K562 (cell line): ENCODE data around the gene ADGRE2. TPM values are rescaled to one million over a fixed set of nuclear protein-coding genes. Genes with fewer than 3 reads are reported as not detected.
A peak's percentile ranks its signal among the peaks of the same experiment; 100 is the strongest.

ENCODE experiments used
- CBX2 ChIP-seq: fragments of 200-600 bp; sonication (generic); IDR thresholded peaks from one replicate; pipeline ENCODE4 v1.6.1; 2012; ENCODE audit warnings: mild to moderate bottlenecking, low read length, inconsistent platforms; ENCODE audit not compliant: insufficient read depth, poor library complexity, severe bottlenecking
- CC2D1A ChIP-seq: fragments of 450-650 bp; IDR thresholded peaks from 2 replicates; pipeline ENCODE4 v1.6.1; 2017; ENCODE audit warnings: mild to moderate bottlenecking
- RAD21 ChIP-seq, 2 experiments: fragments of 250-450 bp in 1 of 2; fragments of 450-650 bp in 1 of 2; sonication (Bioruptor Pico) in 1 of 2; formaldehyde crosslinking in 1 of 2; IDR thresholded peaks in 1 of 2; conservative IDR thresholded peaks in 1 of 2; 2 replicates each; pipeline versions ENCODE4 v1.4.0 to v1.8.0; 2020 to 2022; ENCODE audit warnings: mild to moderate bottlenecking in 2 of 2, moderate library complexity in 1 of 2
- ZBTB40 ChIP-seq, 2 experiments: fragments of 450-650 bp in 1 of 2; sonication (generic) in 1 of 2; formaldehyde crosslinking in 1 of 2; IDR thresholded peaks; 2 replicates each; pipeline versions ENCODE4 v1.7.1 to v1.9.0; 2016 to 2022; ENCODE audit warnings: inconsistent platforms in 1 of 2, mild to moderate bottlenecking in 1 of 2, missing genetic modification reagents in 1 of 2
- ZNF766 ChIP-seq: fragments of 200-800 bp; sonication (Bioruptor generic); conservative IDR thresholded peaks from 2 replicates; pipeline ENCODE4 v1.6.1; 2016; ENCODE audit warnings: missing genetic modification characterization, missing compliant biosample characterization
- polyA plus RNA-seq, 8 experiments: library from polyadenylated mRNA; depleted of rRNA in 4 of 8; stranded (reverse) in 5 of 8; unstranded in 3 of 8; fragments of >200 nt; fragmentation: Nextera tagmentation in 2 of 8; fragmentation: Illumina TruSeq in 1 of 8; extraction: Ambion mirVana in 2 of 8; extraction: Trizol in 1 of 8; gene quantifications; 2 replicates each; pipeline versions ENCODE4 v1.2.1 to v1.2.3, GENCODE V29; 2011 to 2014; ENCODE audit warnings: inconsistent platforms in 1 of 8, missing spikeins in 1 of 8
- total RNA-seq, 7 experiments: library from RNA; depleted of rRNA in 6 of 7; stranded (reverse); fragments of >200 nt in 6 of 7; fragmentation: Illumina TruSeq in 2 of 7; extraction: Trizol in 2 of 7; gene quantifications; 2 replicates each; pipeline versions ENCODE4 v1.2.1 to v1.2.3, GENCODE V29; 2011 to 2021; ENCODE audit warnings: low replicate concordance in 1 of 7

The ADGRE2 gene
- total and polyA plus RNA-seq, 9 of the 15 experiments (the other 6 are each of a cell fraction or from before 2014, with no cell fraction given), result 4.3 to 17.3 (median 9.8) TPM

- TF ChIP-seq CBX2, result no peak
- no peak for TF ChIP-seq ZBTB40 (IDR thresholded peaks at IDR 0.05)
- TF ChIP-seq ZBTB40 (CRISPR knock-in tag; IDR thresholded peaks at IDR 0.05), result no peak
- TF ChIP-seq CC2D1A, result 0 out of 2 replicates have a peak, but pooled peaks have one; percentile 30
- TF ChIP-seq RAD21 (CRISPR knock-in tag; conservative IDR thresholded peaks at IDR 0.05 in 1 of 2, IDR thresholded peaks at IDR 0.05 in 1 of 2), result peak; percentile 70 to 80
- TF ChIP-seq ZNF766 (CRISPR knock-in tag), result no peak
Observed at GRCh38 chr19:14686411-14686810, 91.9 kb downstream of the ADGRE2 start (continued).
